HepG2 (cell line): ENCODE measurements around the gene GLG1. TPM values are rescaled to one million over a fixed set of nuclear protein-coding genes. Genes with fewer than 3 reads are reported as not detected.

ENCODE experiments used
- ATAC-seq: fragments of 200-7000 bp; cut with Tn5 transposase; 3 replicates; pipeline ENCODE4 v1.9.1; 2020; ENCODE audit warnings: mild to moderate bottlenecking, moderate library complexity
- BruUV-seq: library from RNA; stranded (reverse); fragments of 400-500 nt; replicated peaks from 2 replicates; lab custom pipeline; 2021; lab: Mats Ljungman, UMichigan
- CTCF ChIA-PET: fragments of 300-600 bp; formaldehyde crosslinking; extraction: SDS; loops from one replicate; lab custom pipeline; 2021; ENCODE audit warnings: low total read pairs, inconsistent platforms, low intra/inter-chr PET ratio; lab: Yijun Ruan, JAX
- POLR2A ChIA-PET: fragments of 350-600 bp; sonication (Branson Sonifier 250); formaldehyde crosslinking; loops from one replicate; lab custom pipeline; 2020; ENCODE audit warnings: antibody characterized with exemption, inconsistent platforms; lab: Yijun Ruan, JAX
- DNase-seq: peaks from one replicate; pipeline ENCODE4 v3.0.0-alpha.2; 2015; ENCODE audit warnings: low spot score
- FAIRE-seq: peaks from 3 replicates; lab custom pipeline; 2011; peaks lifted over from hg19 to GRCh38; lab: Jason Lieb, UNC
- H2AFZ ChIP-seq: one replicate; pipeline ENCODE4 v1.6.1; 2011; ENCODE audit warnings: low read length, inconsistent platforms
- H3K27ac ChIP-seq: fragments of 300-600 bp; 3 replicates; pipeline ENCODE4 v1.8.0; 2011; ENCODE audit warnings: mixed run types, mild to moderate bottlenecking, mixed read lengths, low read length, inconsistent platforms; ENCODE audit not compliant: insufficient read depth; ENCODE audit errors: extremely low read length
- H3K27me3 ChIP-seq, 2 experiments: fragments of 200-600 bp in 1 of 2; 2 replicates in 1 of 2; 3 replicates in 1 of 2; pipeline versions ENCODE4 v1.6.0 to v1.8.0; 2011; ENCODE audit warnings: low read length in 2 of 2, mild to moderate bottlenecking in 2 of 2, moderate library complexity in 2 of 2, inconsistent platforms in 1 of 2; ENCODE audit not compliant: insufficient read depth in 2 of 2, control insufficient read depth in 1 of 2
- H3K36me3 ChIP-seq, 2 experiments: fragments of 200-600 bp in 1 of 2; replicated peaks in 1 of 2; 2 replicates in 1 of 2; 3 replicates in 1 of 2; pipeline versions ENCODE4 v1.5.1 to v1.8.0; 2011; ENCODE audit warnings: low read length in 2 of 2, inconsistent platforms in 1 of 2; ENCODE audit not compliant: insufficient read depth in 2 of 2, control insufficient read depth in 1 of 2
- H3K4me1 ChIP-seq: 2 replicates; pipeline ENCODE4 v1.5.1; 2012; ENCODE audit warnings: low read length, inconsistent platforms; ENCODE audit not compliant: insufficient read depth
- H3K4me2 ChIP-seq: 2 replicates; pipeline ENCODE4 v1.6.0; 2011; ENCODE audit warnings: low read depth, low read length, inconsistent platforms
- H3K4me3 ChIP-seq, 3 experiments: fragments of 200-600 bp in 1 of 3; sonication (generic), shearing (Covaris generic) in 1 of 3; replicated peaks in 1 of 3; 2 replicates each; pipeline ENCODE4 v1.5.1; 2011 to 2016; ENCODE audit warnings: low read length in 3 of 3, inconsistent platforms in 2 of 3, low read depth in 2 of 3, mild to moderate bottlenecking in 2 of 3, control low read depth in 1 of 3, mixed read lengths in 1 of 3; ENCODE audit not compliant: insufficient read depth in 1 of 3
- H3K79me2 ChIP-seq: one replicate; pipeline ENCODE4 v1.6.1; 2011; ENCODE audit warnings: low read length, inconsistent platforms; ENCODE audit not compliant: insufficient read depth
- H3K9ac ChIP-seq: 2 replicates; pipeline ENCODE4 v1.6.0; 2011; ENCODE audit warnings: mild to moderate bottlenecking, low read depth, low read length, inconsistent platforms; ENCODE audit not compliant: insufficient read depth
- H3K9me3 ChIP-seq: 2 replicates; pipeline ENCODE4 v1.5.1; 2012; ENCODE audit warnings: mild to moderate bottlenecking, low read length
- H4K20me1 ChIP-seq: 2 replicates; pipeline ENCODE4 v1.6.0; 2011; ENCODE audit warnings: inconsistent platforms, mild to moderate bottlenecking, low read length, moderate library complexity; ENCODE audit not compliant: insufficient read depth
- GRHL1 ChIP-seq: sonication (generic); formaldehyde crosslinking; conservative IDR thresholded peaks from 2 replicates; pipeline ENCODE4 v1.8.0; 2022; ENCODE audit warnings: missing genetic modification reagents
- SKIL ChIP-seq: sonication (generic); formaldehyde crosslinking; IDR thresholded peaks from 2 replicates; pipeline ENCODE4 v1.8.0; 2022; ENCODE audit warnings: missing genetic modification reagents, mild to moderate bottlenecking, moderate library complexity, borderline replicate concordance
- THAP9 ChIP-seq: sonication (generic); formaldehyde crosslinking; IDR thresholded peaks from 2 replicates; pipeline ENCODE4; 2020; ENCODE audit warnings: missing genetic modification reagents, mild to moderate bottlenecking, borderline replicate concordance
- ZBTB40 ChIP-seq, 2 experiments: fragments of 450-650 bp in 1 of 2; sonication (generic) in 1 of 2; formaldehyde crosslinking in 1 of 2; IDR thresholded peaks; 2 replicates each; pipeline versions ENCODE4 v1.6.1 to v1.8.0; 2016 to 2022; ENCODE audit warnings: antibody characterized with exemption in 1 of 2, mild to moderate bottlenecking in 1 of 2, missing genetic modification reagents in 1 of 2
- ZFY ChIP-seq: sonication (generic); formaldehyde crosslinking; IDR thresholded peaks from 2 replicates; pipeline ENCODE4 v1.4.0; 2020; ENCODE audit warnings: missing genetic modification reagents
- ZNF367 ChIP-seq: sonication (generic); formaldehyde crosslinking; IDR thresholded peaks from 2 replicates; pipeline ENCODE4 v1.4.0; 2020; ENCODE audit warnings: missing genetic modification reagents, borderline replicate concordance
- ZNF816 ChIP-seq: sonication (generic); formaldehyde crosslinking; IDR thresholded peaks from 2 replicates; pipeline ENCODE4 v1.8.0; 2022; ENCODE audit warnings: missing genetic modification reagents, mild to moderate bottlenecking, borderline replicate concordance
- WGBS: methylation state at CpG from one replicate; pipeline ENCODE4 v1.1.6; 2017; ENCODE audit warnings: low lambda C conversion rate; 5-methylcytosine and 5-hydroxymethylcytosine counted together
- in situ Hi-C: cut with HindIII; loops from 2 replicates; pipeline ENCODE4 v1.10.0; 2017; ENCODE audit warnings: low pct_unique_long_range_greater_than_20kb; ENCODE audit not compliant: extremely low pct_ligation_motif_present
- intact Hi-C: fragments of 100-400 bp; cut with micrococcal nuclease; formaldehyde crosslinking; loops from one replicate; pipeline ENCODE4 v1.10.0; 2022; ENCODE audit not compliant: unreplicated experiment
- polyA plus RNA-seq, 8 experiments: library from polyadenylated mRNA; depleted of rRNA in 3 of 8; stranded (reverse) in 7 of 8; unstranded in 1 of 8; fragments of >200 nt; fragmentation: Illumina TruSeq in 4 of 8; extraction: Trizol in 4 of 8; gene quantifications; 2 replicates each; pipeline versions ENCODE4 v1.2.1 to v1.2.3, GENCODE V29; 2011 to 2016; ENCODE audit warnings: low read depth in 4 of 8, missing spikeins in 1 of 8, mixed read lengths in 1 of 8; ENCODE audit not compliant: insufficient read depth in 1 of 8
- total RNA-seq, 5 experiments: library from RNA; depleted of rRNA; stranded (reverse); fragments of >200 nt; fragmentation: Illumina TruSeq; extraction: Trizol; gene quantifications; 2 replicates each; pipeline ENCODE4 v1.2.3, GENCODE V29; 2016; ENCODE audit warnings: low read depth in 1 of 5

GLG1 gene
- total and polyA plus RNA-seq, 2 of the 13 experiments (the other 11 are each of a cell fraction or from before 2014, with no cell fraction given) = 87.7 to 141 TPM

- no peak overlapping the region for H3K4me2 ChIP-seq
- H3K27me3 ChIP-seq = no peaks in the 10 kb centered on the region
- no peak overlapping the region for H3K4me3 ChIP-seq
- DNase-seq = no peak
- intact Hi-C loops (no loop called here), in situ Hi-C loops (no loop called here)
- no peak for FAIRE-seq
- peaks cover 20 to 47% of the 10 kb centered on the region in 2 experiments for H3K36me3 ChIP-seq
- H3K4me1 ChIP-seq = no peaks in the 10 kb centered on the region
- no peaks in the 10 kb centered on the region for H3K9me3 ChIP-seq
- 98% methylated on average over 3 of the region's 3 CpGs for WGBS
- H3K27ac ChIP-seq = no peak overlapping the region
- no peak overlapping the region for H2AFZ ChIP-seq
- no TSS peak for BruUV-seq
- no peak overlapping the region for H3K9ac ChIP-seq
- ChIA-PET POLR2A (no interaction called here), CTCF (no interaction called here)
- TF ChIP-seq SKIL (CRISPR knock-in tag) (no peak), THAP9 (CRISPR knock-in tag) (no peak), ZFY (CRISPR knock-in tag) (no peak), ZBTB40 (IDR thresholded peaks at IDR 0.05) (no peak), ZBTB40 (CRISPR knock-in tag; IDR thresholded peaks at IDR 0.05) (no peak), GRHL1 (CRISPR knock-in tag) (no peak), ZNF816 (CRISPR knock-in tag) (no peak), ZNF367 (CRISPR knock-in tag) (no peak)
- no peak for ATAC-seq
- no peaks in the 10 kb centered on the region for H4K20me1 ChIP-seq
- no peaks in the 10 kb centered on the region for H3K79me2 ChIP-seq
Observed at GRCh38 chr16:74497761-74498160, 109.2 kb downstream of the GLG1 start.
